Measurements from ENCODE around the gene KIF18B.

KIF18B gene

DNA sequence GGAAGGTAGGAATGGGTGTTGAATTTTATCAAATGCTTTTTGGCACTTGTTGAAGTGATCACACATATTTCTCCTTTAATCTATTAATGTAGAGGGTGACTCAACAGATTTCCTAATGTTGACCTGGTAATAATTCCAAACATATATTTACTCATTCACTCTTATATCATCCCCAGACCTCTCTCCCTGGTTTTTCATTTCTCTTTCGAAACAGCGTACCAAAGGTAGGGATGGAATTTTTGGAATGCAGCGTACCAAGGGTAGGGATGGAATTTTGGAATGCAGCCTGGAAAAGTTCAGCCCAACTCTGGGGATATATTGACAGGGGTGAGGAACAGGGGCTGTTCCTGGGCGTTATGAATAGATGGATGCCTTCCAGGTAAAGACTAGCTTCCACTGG lies 7.3 kb downstream of the KIF18B start:
- no peak for DNase-seq (ENCODE audit: low read depth)

DNA sequence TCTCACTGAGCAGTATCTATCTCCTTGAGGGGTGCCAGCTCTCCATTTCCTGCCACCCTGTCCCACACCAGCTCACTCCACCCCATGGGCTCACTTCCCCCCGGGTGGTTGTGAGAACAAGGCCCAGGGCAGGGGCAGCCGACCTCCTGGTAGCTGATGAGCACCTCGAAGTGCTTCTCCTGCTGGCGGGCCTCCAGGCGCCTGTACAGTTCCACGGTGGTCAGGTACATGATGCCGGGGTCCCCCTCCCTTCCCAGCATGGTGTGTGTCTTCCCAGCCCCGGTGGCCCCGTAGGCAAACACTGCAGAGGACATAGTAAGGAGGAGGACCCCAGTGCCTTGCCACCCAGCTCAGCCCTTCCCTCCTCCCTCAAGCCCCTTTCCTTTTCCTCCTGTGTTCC lies 12.5 kb downstream of the KIF18B start:
- DNase-seq (ENCODE audit: low read depth) = no peak

DNA sequence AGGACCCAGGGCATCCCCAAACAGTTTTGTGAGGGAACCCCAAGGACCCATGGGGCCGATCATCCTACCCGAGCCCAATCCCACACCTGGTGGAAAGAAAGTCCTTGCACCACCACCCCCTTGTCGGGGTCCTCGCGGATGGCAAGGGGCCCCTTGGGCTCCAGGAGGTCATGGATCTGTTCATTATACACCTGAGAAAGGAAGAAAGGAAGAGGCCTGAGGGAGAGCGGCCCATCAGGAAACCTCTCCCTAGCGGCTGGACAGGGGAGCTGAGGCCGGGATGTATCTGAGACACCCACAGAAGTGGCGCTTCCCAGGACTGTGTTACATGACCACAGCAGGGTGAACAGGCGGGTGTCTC lies 12.8 kb downstream of the KIF18B start:
- no peak for DNase-seq (ENCODE audit: low read depth)

DNA sequence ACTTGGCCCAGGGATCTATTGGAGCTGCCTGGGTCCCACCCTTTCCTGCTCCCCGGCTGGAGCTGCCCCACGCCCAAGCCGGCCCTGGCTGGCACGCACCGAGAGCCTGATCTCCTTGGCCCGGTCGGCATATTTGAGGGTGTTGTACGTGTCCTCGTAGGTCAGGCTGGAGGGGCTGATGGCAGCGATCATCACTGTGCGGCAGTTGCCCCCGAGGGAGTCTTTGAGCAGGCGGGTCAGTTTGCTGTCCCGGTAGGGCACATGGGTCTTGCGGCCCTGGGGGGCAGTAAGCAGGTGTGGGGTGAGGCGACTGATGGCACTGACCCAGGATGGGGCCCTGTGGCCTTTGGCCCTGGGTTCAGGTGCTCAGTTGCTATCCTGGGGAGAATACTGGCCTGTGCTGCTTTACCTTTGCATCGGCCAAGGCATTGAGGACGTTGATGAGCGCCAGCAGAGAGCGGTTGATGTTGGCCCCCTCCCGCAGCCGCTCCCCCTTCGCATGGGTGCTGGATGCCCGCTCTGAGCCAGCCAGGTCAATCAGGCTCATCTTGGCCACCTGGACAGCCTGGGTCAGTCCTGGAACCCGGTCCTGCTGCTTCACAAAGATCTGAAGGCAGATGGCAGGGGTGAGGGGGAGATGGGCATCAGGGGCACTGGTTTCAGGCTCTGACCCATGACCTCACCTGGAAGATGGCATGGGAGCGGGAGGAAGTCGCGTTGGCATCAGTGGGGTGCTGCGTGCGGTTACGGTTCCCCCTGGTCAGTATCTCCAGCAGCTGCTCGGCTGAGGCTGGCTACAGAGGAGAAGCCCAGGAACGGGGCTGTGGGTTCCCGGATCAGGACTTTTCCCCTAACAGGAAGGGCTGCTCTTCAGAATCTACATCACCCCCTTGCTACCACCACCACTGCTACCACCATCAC lies 13.5 kb downstream of the KIF18B start:
- no peak for DNase-seq (ENCODE audit: low read depth)

DNA sequence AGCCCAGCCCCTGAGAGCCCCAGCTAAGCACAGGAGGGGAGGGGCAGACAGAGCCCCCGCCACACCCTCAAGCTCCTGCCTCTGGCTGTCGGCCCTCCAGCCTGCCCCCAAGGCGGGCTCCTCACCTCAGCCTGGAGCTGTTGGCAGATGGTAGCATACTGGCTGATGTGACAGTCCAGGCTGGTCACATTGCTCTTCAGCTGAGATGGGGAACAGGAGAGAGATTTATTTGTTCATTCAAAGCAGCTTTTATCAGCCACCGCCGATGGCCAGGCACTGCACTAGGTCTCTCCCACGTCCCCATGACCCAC lies 14.8 kb downstream of the KIF18B start:
- DNase-seq (ENCODE audit: low read depth) = no peak

DNA sequence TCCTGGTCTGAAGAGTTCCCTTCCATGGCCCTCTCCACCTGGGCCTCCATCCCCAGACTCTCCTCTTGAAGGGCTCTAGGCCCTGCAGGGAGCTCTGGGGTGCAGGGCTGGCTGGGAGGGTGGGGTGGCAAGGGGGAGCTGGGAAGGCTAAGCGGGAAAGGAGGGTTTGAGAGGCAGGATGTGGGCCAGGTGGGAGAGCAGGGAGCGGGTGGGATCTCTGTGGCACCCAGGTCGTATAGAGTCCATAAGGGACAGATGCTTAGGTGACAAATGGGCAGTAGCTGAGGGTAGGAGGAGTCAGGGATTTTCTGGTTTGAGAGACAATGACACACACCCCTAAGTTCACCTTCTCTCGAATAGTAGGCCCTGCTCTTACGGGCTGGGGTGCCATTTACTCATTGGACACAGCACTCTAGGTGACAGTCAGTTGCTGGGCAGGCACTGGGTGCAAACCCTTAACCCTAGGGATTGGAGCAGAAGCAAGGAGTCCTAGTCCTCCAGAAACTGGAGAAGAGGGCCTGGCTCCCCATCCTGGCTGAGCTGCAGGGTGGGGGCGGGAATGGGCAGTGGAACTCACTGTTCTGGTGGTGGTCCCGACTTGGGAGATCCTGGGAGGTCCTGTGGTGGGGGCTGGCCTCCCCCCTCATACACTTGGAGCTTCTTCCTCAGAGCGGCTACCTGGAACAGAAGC lies 15.3 kb downstream of the KIF18B start:
- DNase-seq (ENCODE audit: low read depth) = no peak

DNA sequence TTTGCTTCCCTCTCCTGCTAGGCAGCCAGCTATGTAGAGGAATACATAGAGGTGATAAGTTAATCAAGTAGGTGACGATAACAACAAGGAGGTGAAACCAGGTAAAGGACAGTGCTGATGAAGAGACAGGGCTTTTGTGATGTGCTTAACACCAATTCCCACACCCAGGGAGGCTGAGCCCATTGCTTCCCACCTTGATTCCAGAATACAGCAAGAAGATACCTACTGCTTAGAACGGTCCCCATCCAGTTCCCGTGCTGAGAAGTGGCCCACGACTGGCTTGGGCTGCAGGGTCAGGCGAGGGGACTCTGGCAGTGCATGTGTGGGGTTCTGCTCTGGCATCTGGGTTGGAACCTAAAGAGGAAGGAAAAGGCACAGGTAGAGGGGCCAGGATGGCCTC lies 16.2 kb downstream of the KIF18B start:
- no peak for DNase-seq (ENCODE audit: low read depth)

DNA sequence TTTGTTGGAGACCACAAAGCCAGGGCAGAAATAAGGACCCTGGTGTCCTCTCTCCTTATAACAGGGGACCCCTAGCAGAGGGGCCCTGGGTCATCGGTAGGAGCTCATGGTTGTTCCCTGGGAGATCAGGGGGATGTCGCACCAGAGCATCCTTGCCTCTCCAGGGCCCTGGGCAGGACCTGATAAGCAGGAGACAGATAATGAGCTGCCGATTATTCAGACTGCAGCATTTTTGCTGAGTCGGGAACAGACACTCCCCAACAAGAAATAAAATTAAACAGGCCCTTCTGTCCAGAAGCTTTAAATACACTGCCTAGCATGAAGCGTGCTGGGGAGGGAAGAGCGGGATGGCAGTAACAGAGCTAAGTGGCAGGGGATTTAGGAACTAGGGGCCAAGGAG lies 16.9 kb downstream of the KIF18B start:
- DNase-seq (ENCODE audit: low read depth) = no peak

DNA sequence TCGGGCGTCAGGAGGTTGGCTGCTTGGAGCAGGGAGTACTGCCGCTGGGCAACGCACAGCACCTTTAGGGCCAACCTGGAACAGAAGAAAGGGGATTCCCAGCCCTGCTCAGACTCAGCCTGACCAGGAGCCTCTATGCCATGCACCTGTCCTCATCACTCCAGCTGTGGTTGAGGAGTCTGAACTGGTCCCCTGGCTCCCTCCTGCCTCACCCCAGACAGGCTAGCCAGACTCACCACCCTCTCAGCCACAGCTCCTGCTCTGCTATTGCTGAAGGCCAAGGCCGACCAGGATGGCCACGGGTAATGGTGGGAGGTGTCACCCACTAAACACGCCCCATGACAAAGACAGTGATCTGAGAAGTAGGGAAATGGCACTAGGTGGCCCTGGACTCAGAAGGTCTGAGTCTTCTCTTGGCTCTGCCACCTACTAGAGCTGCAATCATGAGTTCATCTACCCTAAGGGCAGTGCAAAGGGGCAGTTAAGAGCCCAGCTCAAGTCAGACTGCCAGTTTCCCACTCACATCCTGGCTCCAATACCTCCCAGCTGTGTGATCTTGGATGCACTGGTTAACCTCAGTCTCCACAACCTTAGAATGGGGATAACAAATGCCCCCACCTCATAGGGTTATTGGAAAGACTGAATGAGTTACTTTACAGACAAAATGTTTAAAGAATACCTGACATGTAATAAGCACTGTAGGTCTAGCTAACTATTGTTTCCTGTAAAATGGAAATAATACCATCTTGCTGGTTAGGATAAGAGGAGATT lies 18.4 kb downstream of the KIF18B start:
- DNase-seq (ENCODE audit: low read depth) = no peak

DNA sequence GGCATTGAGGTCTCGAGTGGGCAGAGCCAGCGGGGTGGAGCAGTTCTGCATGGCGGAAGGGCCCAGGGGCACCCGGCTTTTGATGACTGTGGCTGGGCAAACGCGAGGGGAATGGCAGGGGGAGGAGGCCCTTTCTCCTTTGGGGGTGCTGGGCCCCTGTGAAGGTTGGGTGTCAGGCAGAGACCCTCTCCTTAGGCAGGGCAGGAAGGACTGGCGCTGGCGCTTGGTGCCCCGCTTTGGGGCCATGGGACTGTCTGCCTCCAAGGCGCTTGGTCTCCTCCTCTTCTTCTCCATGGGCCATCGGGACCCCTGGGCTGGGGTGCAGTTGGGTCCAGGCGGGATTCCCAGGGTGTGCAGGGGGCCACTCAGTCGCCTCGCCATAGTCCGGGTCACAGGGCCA lies 19.4 kb downstream of the KIF18B start:
- no peak for DNase-seq (ENCODE audit: low read depth)

DNA sequence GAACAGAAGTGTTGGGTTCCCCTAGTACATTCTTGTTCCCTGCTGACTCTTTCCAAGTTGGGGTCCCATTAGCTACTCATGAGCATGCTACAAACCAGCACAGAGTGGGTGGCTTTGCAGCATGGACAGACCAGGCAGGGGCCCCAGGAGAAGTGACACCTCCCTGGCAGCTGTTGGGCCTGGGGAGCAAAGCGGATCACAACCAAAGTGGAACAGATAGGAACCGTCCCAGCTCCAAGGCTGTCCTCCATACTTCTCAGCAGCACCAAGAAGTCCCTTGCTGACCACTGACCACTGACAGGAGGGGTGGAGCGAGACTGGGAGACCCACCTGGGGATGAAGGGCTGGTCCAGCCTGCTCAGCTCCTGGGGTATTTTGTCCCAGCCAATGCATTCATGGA lies 19.9 kb downstream of the KIF18B start:
- DNase-seq (ENCODE audit: low read depth) = no peak

DNA sequence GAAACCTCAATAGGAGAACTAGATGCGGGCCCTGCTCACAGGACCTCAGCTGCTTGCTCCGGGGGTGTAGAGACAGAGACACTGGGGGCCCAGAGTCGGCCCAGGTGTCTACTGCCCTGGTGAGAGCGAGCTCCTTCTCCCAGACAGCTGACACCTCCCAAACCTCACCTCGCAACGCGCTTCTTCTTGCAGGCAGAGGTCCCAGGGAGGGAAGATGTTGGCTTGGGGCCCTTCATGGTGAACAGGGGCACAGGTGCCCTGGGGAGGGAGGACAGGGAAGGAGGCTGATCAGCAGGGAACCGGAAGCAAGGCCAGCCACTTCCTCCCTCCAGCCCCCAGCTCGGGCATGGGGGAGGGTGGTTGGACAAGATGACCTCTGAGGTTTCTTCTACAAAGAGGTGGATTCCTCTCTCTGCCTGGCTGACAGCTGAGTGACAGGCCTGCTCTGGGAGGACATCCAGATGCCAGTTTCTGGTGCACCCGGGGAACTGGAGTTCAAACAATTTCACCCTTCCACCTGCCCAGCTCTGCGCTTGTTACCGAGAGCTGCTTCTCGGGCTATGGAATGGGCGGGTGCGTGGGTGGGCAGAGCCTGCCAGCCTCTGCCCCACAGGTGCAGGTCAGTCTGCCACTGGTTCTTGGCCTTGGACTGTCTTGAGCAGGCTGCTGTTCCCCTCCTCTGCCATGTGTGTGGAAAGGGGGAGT lies 20.6 kb downstream of the KIF18B start:
- no peak for DNase-seq (ENCODE audit: low read depth)

DNA sequence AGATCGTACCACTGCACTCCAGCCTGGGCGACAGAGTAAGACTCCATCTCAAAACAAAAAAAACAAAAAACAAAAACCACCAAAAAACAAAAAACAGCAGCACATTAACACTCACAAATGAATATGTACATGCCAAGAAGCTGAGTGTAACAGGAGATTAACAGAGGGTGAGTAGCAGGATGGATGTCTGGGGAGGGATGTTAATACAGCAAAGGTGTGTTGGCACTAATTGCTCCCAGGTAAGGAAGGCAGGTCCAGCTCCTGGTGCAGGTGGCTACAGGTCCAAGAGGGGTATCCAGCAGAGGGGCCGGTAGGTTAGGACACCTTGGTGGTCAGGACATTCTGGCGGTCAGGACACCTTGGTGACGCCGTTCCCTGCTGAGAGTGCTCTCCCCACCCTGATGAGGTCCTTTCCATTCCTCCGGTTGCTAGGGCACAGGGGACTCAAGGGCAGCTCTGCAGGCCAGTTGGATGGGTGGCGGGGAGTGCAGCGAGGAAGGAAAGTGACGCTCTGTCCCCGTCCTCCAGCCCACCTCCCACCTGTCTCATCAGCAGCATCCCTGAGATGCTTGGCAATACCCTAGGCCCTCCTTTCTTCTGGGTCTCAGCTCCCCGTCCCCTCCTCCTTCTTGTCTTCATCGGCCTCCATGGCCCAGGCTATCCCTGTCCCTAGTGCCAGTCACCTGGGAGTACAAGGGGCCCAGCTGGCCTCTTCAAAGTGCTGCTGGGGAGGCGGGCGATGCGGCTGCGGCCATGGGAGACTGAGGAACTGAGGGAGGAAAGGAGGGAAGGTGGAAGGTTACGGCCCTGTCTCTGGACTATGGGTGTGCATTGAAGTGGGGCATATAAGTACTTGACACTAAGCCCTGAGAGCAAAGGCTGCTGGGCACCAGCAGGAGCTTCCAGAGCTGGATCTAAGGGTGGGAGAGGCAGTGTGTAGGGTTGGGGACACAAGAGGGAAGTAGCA lies 21.6 kb downstream of the KIF18B start:
- no peak for DNase-seq (ENCODE audit: low read depth)

DNA sequence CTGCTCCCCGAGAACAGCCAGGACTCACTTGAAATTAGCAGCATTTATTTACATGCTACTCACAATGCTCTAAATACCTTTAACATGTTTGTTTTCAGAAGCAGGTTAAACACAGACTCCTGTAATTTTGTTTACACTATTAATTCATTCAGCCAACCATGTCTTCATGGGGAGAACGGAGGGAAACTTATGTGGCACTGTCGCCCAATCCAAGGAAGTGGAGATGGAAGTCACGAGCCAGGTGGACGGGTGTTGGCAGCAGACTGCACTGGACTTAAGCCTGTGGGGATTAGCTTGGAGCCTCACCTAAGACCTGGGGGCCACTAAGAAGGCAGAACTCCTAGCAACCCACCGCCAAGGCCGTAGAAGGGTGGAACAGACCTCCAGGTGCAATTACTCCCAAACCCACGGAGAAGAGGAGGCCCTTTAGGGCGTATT lies 23.4 kb downstream of the KIF18B start:
- DNase-seq (ENCODE audit: low read depth) = no peak

DNA sequence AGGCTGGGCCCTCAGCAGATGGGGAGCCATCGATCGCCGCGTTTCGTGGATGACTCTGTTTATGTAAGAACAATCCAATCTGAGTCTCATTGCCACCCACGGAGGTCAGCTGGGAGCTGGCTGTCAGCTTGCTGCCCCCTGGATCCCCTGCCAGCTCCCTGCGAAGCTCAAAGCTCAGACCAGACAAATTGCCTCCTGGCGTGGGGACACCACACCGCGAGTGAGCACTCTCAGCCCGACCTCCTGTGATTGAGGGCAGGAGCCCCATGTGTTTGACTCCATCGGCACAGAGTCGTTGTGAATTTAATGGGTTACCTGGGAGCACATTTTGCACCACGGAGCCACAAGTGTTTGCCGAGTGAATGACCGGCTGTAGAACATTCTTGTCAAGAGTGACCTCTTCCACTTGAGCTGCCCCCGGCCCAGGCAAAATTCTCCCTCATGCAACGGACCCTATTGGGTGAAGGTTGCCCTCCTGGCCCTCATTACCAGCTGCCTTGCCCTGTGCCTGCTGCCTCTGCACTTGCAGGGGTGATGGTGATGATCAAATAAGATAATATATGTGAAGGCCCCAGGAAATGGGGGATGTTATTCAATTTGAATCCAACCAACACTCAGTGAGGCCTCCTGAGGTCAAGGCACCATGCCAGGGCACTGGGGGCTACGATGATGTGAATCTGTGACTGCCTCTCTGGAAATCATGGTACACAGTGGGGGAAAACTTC lies 24.7 kb downstream of the KIF18B start:
- DNase-seq (ENCODE audit: low read depth) = no peak

DNA sequence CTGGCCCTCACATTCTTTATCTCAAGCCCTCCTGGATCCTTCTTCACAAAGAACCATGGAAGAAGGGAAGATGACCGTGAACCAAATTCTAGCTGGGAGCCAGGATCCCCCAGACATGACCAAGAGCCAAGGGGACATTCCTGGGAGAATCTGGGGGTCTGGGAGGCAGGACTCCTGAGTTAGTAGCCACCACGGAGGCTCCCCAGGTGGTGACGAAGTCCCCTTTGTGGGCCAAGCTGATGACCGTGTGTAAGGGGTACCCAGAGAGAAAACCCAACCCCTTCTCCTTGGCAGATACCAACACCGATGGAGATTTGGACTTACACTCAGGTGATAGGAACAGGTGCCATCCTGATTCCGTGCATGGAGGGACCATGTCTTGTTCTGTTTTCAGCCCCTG lies 25.4 kb downstream of the KIF18B start:
- DNase-seq (ENCODE audit: low read depth) = no peak

DNA sequence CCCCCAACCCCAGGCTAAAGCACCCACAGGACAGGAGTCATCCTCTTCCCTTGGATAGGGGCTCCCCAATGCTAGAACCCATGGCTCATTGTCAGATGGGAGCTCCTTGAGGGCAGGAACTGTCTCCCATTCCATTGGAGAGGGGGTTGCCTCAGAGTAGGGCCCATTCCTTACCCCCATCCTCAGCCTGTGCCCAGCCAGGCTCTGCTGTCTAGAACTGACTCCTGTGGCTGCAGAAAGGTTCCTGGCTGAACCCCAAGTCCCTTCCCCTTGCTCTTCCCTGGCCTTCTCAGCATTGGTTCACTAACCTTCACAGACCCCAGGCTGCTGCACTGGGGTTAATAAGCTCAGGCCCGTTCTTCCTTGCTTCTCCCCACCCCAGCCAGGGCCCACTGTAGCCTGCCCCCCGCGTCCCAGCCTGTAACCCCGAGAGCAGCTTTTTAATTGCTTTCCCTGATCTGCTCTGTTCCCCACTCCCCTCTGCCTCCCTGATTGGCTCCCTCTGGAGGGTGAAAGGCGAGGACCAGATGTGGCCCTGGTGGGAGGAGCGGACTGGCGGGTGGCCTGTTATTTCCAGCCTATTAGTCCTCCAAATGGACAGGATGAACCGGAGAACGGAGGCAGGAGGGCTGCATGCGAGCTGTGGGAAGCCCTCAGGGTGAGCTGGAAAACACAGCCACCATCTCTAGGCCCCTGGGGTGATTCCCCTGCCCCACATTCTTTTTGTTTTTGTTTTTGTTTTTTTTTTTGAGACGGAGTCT lies 26.3 kb downstream of the KIF18B start:
- no peak for DNase-seq (ENCODE audit: low read depth)

DNA sequence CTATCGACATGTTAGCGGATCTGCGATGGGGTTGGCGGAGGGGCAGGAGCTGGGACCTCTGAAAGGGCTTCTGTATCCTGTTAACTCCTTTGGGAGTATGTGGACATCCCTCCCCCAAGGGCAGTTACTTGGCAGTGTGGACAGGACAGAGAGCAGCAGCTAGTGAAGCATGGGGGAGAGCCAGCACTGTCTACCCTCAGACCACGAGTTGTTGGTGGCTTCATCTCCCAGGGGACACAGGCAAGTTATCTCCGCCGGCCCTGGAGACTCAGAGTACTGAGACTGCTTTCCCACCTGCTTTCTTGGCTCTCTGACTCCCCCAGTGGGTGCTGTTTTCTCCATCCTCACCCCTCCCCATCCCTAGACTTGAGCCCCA lies 27.0 kb downstream of the KIF18B start:
- DNase-seq (ENCODE audit: low read depth) = no peak

DNA sequence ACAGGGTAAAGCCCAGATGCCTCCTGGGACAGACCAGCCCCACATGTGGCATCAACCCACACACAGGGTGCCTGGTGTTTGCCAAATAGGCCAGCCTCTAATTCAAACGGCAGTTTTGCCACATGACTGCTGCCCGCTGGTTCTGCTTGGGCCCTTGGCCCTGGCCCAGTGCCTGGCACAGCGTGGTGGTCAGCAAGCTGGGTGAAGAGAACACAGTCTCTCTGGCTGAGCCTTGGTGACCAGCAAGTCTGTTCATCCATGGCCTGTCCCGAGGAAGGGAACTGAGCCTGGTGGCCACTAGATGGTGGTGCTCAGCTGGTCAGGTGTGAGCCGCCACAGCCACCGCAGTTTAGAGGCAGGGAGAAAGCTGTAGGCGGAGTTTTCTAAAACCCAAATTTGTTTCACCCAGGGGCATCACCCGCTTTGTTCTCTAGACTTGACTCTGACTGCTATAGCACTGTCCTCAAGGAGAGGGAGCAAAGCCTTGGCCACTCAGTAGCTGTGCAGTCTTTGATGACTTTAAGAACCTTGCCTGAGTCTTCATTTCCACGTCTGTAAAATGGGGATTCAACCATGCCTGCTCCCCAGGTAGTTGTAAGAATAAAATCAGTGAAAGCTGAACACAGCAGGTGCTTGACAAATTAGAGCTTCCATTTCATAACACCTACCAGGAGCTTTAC lies 27.5 kb downstream of the KIF18B start:
- peak; percentile 29 for DNase-seq (ENCODE audit: low read depth)
